NCI-H187 treated with DMSO at 0.1 percent for 48 hours (cell line): ENCODE measurements around the gene ARHGAP42.
"Not testable (repeated sequence)": the region's sequence is repeated elsewhere in the genome, so short reads cannot be mapped to it uniquely, and the experiment has no call there.

Source experiments
- DNase-seq: peaks from one replicate; lab custom pipeline; 2025; lab: John Stamatoyannopoulos, UW

ARHGAP42 gene, protein sequence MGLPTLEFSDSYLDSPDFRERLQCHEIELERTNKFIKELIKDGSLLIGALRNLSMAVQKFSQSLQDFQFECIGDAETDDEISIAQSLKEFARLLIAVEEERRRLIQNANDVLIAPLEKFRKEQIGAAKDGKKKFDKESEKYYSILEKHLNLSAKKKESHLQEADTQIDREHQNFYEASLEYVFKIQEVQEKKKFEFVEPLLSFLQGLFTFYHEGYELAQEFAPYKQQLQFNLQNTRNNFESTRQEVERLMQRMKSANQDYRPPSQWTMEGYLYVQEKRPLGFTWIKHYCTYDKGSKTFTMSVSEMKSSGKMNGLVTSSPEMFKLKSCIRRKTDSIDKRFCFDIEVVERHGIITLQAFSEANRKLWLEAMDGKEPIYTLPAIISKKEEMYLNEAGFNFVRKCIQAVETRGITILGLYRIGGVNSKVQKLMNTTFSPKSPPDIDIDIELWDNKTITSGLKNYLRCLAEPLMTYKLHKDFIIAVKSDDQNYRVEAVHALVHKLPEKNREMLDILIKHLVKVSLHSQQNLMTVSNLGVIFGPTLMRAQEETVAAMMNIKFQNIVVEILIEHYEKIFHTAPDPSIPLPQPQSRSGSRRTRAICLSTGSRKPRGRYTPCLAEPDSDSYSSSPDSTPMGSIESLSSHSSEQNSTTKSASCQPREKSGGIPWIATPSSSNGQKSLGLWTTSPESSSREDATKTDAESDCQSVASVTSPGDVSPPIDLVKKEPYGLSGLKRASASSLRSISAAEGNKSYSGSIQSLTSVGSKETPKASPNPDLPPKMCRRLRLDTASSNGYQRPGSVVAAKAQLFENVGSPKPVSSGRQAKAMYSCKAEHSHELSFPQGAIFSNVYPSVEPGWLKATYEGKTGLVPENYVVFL

GRCh38 chr11:100687054-100687629 lies at the start of gene ARHGAP42:
Gene ARHGAP42, plus strand, starts transcription at chr11:100687288. Its CDS starts 391 bp downstream, at chr11:100687679.
- DNase-seq = no peak

- DNase-seq = no peak
Observed at GRCh38 chr11:100637706-100638105, 49.4 kb upstream of the ARHGAP42 start.

DNA sequence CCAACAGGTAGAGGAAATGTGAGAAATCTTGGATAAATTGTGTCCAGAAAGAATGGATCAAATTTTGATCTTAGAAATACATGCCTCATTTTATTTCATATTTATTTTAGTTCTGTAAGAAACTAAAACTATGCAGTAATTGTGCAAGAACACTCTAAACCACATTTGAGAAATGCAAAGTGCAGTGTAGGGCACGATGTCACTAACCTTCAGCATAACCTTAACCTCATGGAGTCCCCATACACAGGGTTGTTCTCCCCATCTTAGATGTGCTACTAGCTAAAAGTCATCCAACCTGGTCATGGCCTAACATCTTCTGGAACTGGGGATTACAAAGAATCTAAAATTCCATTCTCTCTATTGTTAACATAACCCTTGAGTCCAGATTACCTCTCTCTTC lies 48.4 kb upstream of the ARHGAP42 start:
- no peak for DNase-seq

GRCh38 chr11:100639140-100639539 lies 47.9 kb upstream of the ARHGAP42 start:
- no peak for DNase-seq

GRCh38 chr11:100640071-100640470 lies 47.0 kb upstream of the ARHGAP42 start:
- no peak for DNase-seq

GRCh38 chr11:100640646-100641045 lies 46.4 kb upstream of the ARHGAP42 start:
- DNase-seq = no peak

- no peak for DNase-seq
Observed at GRCh38 chr11:100641456-100641855, 45.6 kb upstream of the ARHGAP42 start.

- no peak for DNase-seq
Observed at GRCh38 chr11:100646545-100646944, 40.5 kb upstream of the ARHGAP42 start.

DNA sequence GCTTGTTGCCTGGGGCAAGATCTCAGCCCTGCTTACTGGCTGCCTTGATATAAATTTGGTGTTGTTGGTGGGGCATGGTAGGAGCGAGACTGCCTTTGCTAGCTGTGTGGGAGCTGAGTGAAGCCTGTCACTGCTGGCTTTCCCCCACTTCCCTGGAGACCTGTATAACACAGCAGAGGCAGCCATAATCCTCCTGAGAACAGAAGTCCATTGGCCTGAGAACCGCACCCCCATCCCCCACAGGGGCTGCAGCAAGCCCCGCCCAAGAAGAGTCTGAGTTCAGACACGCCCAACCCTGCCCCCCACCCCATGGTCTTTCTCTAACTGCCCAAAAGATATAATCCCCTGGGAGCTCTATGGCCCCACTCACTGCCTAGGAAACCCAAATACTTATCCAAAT lies 39.2 kb upstream of the ARHGAP42 start:
- DNase-seq = no peak

- DNase-seq = no peak
Observed at GRCh38 chr11:100663583-100663982, 23.5 kb upstream of the ARHGAP42 start.

- no peak for DNase-seq
Observed at GRCh38 chr11:100663996-100664395, 23.1 kb upstream of the ARHGAP42 start.

GRCh38 chr11:100666816-100667215 lies 20.3 kb upstream of the ARHGAP42 start:
- DNase-seq = not testable (repeated sequence)

DNA sequence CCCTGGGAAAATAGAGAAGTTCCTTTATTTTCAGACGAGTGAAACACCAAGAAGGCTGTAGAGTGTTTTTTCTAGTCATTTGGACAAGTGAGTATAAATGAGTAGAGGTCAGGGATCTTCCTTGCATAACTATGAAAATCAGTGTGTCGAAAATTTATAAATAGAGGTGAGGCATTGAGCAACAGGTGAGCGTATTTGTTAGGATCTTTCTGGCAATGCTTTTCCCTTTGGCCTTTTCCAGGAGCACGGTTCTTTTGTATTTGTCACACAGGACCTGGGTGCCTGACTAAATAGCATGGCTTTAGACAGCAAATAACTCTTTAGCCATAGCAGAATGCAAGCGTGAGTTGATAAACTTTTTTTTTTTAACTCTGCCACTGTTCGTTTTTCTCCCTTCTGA lies 19.6 kb upstream of the ARHGAP42 start:
- no peak for DNase-seq

DNA sequence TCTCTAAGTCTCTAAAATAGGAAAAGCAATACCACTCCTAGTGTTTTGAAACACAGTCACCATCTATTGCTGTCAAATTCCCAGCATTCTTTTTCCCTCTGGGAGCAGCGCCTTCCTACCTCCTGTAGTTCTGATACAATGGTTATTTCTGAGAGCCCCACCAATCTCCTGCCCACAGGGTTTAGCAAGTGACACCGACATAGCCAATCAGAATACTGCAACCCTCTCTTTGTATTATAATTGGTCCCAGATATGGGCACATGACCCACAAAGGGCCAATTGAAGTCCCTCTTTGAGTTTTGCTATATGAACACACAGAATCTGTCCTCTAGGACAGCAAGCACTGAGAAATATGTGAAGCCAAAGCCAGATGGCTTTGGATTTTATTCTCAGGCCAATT lies 16.9 kb upstream of the ARHGAP42 start:
- no peak for DNase-seq

- DNase-seq = no peak
Observed at GRCh38 chr11:100671471-100671870, 15.6 kb upstream of the ARHGAP42 start.

DNA sequence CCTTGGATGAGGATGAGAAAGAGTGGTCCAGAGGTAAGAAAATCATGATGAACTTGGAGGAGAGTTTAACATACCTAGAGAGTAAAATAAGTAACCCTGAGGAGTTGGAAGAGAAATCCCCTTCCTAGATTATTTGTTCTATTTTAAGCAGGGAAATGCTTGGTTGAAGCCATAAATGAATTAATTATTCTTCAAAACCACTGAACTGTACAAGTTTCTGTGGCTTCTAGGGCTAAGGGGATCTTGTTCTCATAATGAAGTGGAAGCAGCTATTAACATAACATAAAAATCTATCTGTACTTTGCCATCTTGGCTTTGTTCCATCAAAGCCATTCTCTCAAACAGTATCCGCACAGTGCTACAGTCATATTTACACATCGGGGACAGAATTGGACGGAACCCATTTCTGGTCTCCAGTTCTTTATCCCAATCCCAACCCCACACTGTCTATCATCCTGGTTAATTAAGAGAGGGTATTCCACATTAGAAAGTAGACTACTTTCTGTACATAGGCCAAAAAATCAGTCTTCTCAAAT lies 14.5 kb upstream of the ARHGAP42 start:
- no peak for DNase-seq

GRCh38 chr11:100673063-100673462 lies 14.0 kb upstream of the ARHGAP42 start:
- DNase-seq = no peak

DNA sequence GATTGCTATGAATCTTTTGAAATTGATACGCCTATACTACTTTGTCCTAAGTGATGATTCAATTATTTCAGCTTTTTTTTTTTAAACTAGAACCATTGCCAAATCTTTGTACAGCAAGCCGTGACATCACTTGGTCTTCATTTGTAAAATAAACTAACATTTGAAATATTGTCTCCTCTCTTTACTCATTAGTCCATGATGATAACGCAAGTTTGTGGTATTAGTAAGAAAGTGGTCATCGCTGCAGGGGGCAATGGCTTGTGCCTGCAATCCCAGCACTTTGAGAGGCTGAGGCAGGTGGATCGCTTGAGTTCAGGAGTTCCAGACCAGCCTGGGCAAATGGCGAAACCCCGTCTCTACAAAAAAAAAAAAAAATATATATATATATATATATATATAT lies 12.9 kb upstream of the ARHGAP42 start:
- no peak for DNase-seq

GRCh38 chr11:100675115-100675650 lies 11.9 kb upstream of the ARHGAP42 start:
- DNase-seq = no peak

DNA sequence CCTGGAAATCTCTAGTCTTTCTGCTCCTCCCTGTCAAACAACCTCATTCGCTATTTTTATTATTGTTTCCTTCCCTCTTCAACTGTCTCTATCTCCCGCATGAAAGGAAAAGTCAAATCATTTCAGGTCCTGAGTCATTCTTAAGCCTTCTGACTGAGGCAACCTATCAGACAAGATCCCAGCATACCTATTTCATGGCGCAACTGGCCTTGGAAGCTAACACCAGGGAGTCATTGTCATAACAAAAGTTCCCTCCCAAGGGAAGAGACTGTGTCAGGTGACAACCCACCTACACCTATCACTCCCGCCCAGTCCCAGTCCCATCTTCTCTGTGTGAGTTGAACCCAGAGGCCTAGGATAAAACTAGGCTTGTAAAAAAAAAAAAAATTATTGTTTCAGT lies 10.2 kb upstream of the ARHGAP42 start:
- no peak for DNase-seq

GRCh38 chr11:100677796-100678195 lies 9.3 kb upstream of the ARHGAP42 start:
- DNase-seq = no peak

DNA sequence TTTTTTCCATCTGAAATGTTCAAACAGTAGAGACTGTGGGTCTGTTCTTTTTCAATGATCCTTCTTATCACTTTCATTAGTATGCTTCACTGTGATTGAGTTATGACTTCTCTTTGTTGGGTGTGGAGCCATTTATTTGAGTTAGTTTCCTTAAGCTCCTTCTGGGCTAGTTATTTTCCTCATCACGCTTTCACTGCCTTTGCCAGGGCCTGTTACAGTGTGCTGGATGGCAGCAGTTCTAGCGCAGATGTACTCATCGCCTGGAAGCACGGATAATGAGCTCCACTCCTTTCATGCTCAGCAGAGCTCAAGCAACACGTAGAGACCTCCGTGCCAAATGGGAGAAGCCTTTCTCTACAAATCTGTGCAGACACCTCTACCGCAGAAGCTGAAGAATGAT lies 7.0 kb upstream of the ARHGAP42 start:
- no peak for DNase-seq
